Mononuclear cell (primary cell): Measurements from ENCODE around the gene MSX1. TPM values are rescaled to one million over a fixed set of nuclear protein-coding genes. Genes with fewer than 3 reads are reported as not detected.

ENCODE experiments used
- H3K27me3 ChIP-seq: 2 replicates; pipeline ENCODE4 v1.6.0; 2011; ENCODE audit warnings: low read length, control low read depth; ENCODE audit not compliant: insufficient read depth
- H3K4me1 ChIP-seq: 2 replicates; pipeline ENCODE4 v1.5.1; 2011; ENCODE audit warnings: mild to moderate bottlenecking, low read length, control low read depth; ENCODE audit not compliant: insufficient read depth
- H3K4me3 ChIP-seq: 2 replicates; pipeline ENCODE4 v1.5.1; 2011; ENCODE audit warnings: mild to moderate bottlenecking, low read length, moderate library complexity
- H3K9me3 ChIP-seq: 2 replicates; pipeline ENCODE4 v1.5.1; 2011; ENCODE audit warnings: low read depth, mild to moderate bottlenecking, control low read depth, low read length
- total RNA-seq: library from RNA; depleted of rRNA; stranded (reverse); fragments of >200 nt; gene quantifications from one replicate; pipeline ENCODE4 v1.2.3, GENCODE V29; 2012

MSX1 gene
- total RNA-seq, 1 donor: not detected

GRCh38 chr4:4884611-4885010 lies 25.1 kb downstream of the MSX1 start:
- no peaks in the 10 kb centered on the region for H3K4me1 ChIP-seq
- peaks cover 3% of the 10 kb centered on the region for H3K27me3 ChIP-seq
- H3K4me3 ChIP-seq: no peak overlapping the region
- H3K9me3 ChIP-seq: no peaks in the 10 kb centered on the region

DNA sequence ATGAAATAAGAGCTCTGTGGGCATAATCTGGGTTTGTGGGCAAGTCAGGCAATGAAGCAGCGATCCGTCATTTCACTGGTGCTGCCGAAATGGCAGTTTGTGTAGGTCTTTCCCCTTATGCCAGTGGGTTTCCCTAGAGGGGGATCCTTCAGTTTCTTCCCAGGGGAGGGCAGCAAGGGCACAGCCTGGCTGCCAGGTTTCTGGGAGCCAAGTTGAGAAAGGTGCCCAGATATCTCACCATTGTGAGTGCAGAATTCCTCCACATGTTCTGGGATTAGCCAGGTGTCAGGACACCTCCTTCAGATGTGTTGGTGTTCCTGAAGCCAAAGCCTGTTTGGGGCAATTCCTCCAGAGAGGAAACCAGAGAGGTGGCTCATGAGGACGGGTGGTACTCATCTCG lies 28.0 kb downstream of the MSX1 start:
- no peaks in the 10 kb centered on the region for H3K4me1 ChIP-seq
- H3K4me3 ChIP-seq: no peak overlapping the region
- H3K9me3 ChIP-seq: no peaks in the 10 kb centered on the region
- no peaks in the 10 kb centered on the region for H3K27me3 ChIP-seq

DNA sequence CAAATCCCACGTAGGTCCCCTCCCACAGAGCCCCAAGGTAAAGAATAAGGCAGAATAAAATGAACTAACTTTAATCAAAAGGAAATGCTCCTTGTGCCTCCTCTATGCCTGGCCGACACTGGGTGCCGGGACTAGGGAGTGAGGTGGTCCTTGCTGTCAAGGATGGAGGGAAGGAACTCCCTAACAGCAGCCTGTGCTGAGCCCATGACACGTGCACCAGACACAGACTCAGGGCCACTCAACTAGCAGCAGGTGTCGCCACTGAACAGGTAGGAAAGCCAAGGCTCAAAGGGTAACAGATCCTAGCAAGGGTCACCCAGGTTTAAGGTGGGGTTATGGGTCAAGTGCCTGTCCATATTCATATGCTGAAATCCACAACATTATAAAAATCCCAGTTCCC lies 29.2 kb downstream of the MSX1 start:
- H3K9me3 ChIP-seq: no peaks in the 10 kb centered on the region
- no peak overlapping the region for H3K4me3 ChIP-seq
- H3K4me1 ChIP-seq: no peaks in the 10 kb centered on the region
- H3K27me3 ChIP-seq: no peaks in the 10 kb centered on the region

DNA sequence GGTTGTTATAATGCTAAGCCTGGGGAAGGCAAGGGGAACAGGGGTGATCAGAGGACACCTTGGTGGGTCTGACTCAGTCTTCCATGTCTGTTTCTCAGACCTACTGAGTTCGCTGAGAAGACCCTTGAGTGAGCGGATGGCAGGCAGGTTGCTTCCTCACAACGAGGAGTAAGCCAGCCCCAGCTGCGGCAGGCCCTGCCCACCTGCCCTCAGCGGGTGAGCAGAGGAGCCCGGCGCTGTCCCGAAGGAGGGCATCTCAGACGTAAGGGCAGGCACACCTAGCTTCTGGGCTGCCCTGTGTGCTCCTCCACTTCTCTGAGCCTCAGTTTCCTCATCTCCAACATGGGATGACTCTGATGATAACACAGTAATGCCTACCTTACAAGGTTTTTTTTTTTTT lies 30.3 kb downstream of the MSX1 start:
- H3K4me1 ChIP-seq: no peaks in the 10 kb centered on the region
- H3K9me3 ChIP-seq: no peaks in the 10 kb centered on the region
- no peak overlapping the region for H3K4me3 ChIP-seq
- H3K27me3 ChIP-seq: no peaks in the 10 kb centered on the region

DNA sequence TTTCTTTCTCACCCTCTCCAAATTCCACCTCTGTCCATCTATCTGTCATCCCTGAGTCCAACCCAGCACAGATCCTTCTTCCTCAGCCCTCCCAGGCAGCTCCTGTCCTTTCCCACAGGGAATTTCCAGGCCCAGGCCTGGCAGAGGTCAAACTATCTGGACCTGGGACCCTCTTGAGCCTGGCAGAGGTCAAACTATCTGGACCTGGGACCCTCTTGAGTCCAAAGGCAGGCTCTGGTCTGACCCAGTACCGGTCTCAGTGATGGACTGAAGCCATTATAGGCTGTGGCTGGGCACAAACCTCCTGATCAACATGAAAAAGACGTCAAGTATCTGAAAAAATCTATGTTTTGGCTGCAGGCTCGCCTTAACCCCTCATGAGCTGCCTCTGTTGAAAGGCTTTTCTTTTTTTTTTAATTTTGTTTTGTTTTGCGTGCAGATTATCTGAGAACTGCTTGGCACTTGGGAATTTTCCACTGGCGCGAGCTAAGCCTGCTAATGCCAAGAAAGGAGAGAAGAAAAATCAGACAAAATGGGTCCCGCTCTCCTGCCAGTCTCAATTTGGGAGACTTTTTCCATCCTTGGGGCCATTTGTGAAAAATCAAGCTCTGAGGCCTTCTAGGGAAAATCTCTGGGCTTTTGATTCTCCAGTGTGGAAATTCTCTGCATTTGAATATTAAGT lies 31.2 kb downstream of the MSX1 start:
- no peaks in the 10 kb centered on the region for H3K4me1 ChIP-seq
- H3K9me3 ChIP-seq: no peaks in the 10 kb centered on the region
- no peaks in the 10 kb centered on the region for H3K27me3 ChIP-seq
- no peak overlapping the region for H3K4me3 ChIP-seq

GRCh38 chr4:4893721-4894120 lies 34.3 kb downstream of the MSX1 start:
- H3K9me3 ChIP-seq: no peaks in the 10 kb centered on the region
- no peaks in the 10 kb centered on the region for H3K27me3 ChIP-seq

DNA sequence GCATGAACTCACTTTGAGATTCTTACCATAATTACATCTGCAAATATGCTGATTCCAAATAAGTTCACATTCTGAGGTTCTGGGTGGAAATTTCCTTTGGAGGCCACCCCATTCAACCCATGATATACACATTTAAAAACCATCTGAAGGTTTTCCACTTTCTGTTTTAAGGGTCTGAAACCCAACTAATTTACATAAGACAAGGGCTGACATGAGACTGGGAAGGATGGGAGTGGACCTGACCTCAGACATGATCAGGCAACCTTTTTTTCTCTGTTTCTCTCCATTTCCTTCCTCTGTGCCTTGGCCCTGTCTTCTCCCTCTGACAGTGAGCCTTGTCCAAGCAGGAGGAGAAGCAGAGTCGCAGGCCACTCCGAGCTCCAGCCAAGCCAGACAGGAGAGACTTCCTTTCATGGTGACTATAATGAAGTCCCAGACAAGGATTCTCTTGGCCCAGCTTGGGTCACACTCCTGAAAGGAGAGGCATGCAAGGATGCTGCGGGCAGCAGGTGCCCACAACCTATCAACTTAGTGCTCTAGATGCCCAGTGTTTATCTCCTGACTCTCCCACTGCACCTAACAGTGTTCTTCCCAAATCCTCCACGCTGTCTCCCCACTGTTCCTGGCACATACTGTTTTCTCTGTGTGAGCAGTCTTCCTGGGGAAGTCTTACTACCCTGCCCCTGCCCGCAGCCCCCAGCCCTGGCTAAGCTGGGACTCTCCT lies 39.9 kb downstream of the MSX1 start:
- Histone ChIP-seq H3K9me3 (no peaks in the 10 kb centered on the region), H3K4me1 (no peaks in the 10 kb centered on the region), H3K4me3 (no peak overlapping the region), H3K27me3 (peaks cover under 1% of the 10 kb centered on the region)

More at GRCh38 chr4:4893721-4894120, 34.3 kb downstream of the MSX1 start:
- no peaks in the 10 kb centered on the region for H3K4me1 ChIP-seq
- no peak overlapping the region for H3K4me3 ChIP-seq

GRCh38 chr4:4901877-4902276 lies 42.4 kb downstream of the MSX1 start:
- Histone ChIP-seq H3K27me3 (peaks cover 8% of the 10 kb centered on the region), H3K4me3 (no peak overlapping the region), H3K4me1 (no peaks in the 10 kb centered on the region), H3K9me3 (no peaks in the 10 kb centered on the region)

- H3K4me1 ChIP-seq: no peaks in the 10 kb centered on the region
- H3K4me3 ChIP-seq: no peak overlapping the region
- H3K27me3 ChIP-seq: peaks cover 5% of the 10 kb centered on the region
- no peaks in the 10 kb centered on the region for H3K9me3 ChIP-seq
These were observed 52.7 kb downstream of the MSX1 start for GRCh38 chr4:4912155-4912554.

DNA sequence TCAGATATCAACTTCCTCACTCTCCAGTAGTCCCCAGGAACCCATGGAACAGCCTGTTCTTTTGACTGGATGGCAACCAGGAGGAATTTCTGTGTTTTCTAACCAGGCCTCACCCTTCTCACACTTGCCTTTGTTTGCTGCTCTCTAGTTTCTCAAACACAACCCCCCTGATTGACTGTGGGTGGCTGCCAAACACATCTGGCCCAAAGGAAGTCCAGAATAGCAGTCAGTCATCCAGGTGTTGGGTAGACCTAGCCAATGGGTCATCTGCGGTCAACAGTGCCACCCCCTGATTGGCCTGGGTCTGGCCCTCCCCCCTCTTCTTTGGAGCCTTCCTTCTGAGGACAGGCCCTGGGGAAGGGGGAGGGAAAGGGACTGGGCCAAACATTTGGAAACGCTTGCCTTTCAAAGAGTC lies 53.7 kb downstream of the MSX1 start:
- Histone ChIP-seq H3K9me3 (no peaks in the 10 kb centered on the region), H3K4me3 (no peak overlapping the region), H3K27me3 (no peaks in the 10 kb centered on the region), H3K4me1 (no peaks in the 10 kb centered on the region)

Other genes with a start within 250 kb of the MSX1 start
- 0.84 TPM for gene CYTL1, start 159.8 kb downstream of the MSX1 start, total RNA-seq
- 0.63 TPM for gene STK32B, start 191.8 kb downstream of the MSX1 start, total RNA-seq